GM12892 (cell line): ENCODE measurements around the gene LSM3.
A peak's percentile ranks its signal among the peaks of the same experiment; 100 is the strongest.

Source experiments
- DNase-seq: peaks from one replicate; pipeline ENCODE4 v3.0.0; 2011; ENCODE audit not compliant: insufficient read length
- FAIRE-seq: peaks from 2 replicates; lab custom pipeline; 2011; peaks lifted over from hg19 to GRCh38; lab: Jason Lieb, UNC
- POLR2A ChIP-seq: IDR thresholded peaks from 2 replicates; pipeline ENCODE4 v1.6.1; 2011; ENCODE audit warnings: low read depth, low read length, control low read depth
- POLR2AphosphoS5 ChIP-seq: IDR thresholded peaks from 2 replicates; pipeline ENCODE4 v1.6.1; 2011; ENCODE audit warnings: low read depth, low read length, control low read depth
- TAF1 ChIP-seq: IDR thresholded peaks from 2 replicates; pipeline ENCODE4 v1.6.1; 2011; ENCODE audit warnings: low read depth, mild to moderate bottlenecking, control low read depth, low read length, borderline replicate concordance

Gene LSM3

DNA sequence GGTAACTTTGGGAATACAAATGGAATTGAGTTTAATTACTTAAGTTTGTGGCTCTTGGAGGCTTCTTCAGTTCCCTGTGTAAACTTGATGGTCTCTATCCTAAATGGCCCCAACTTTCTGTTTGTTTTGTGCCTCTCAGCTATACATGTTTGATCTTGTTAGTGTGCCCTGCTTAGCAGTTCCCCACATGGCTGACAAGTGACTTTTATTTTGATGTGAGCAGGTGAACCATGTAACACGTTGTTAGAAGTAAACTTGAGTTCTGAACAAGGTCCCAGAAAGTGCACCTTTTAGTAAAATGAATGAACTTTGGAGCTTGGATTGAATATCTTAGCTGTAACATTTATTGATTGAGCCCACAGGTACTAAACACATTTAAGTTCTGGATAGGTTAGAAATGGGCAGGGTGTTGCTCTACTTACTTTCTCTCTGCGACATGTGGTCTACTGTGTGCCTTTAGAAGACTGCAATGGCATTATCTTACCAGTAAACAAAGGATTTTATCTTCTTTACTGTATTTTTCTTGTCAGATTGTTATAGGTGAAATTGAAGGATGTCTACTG, 4.5 kb downstream of the LSM3 start:
- no peak for TF ChIP-seq POLR2A
- no peak for TF ChIP-seq POLR2AphosphoS5
- TF ChIP-seq TAF1, result no peak
- no peak for FAIRE-seq
- no peak for DNase-seq

DNA sequence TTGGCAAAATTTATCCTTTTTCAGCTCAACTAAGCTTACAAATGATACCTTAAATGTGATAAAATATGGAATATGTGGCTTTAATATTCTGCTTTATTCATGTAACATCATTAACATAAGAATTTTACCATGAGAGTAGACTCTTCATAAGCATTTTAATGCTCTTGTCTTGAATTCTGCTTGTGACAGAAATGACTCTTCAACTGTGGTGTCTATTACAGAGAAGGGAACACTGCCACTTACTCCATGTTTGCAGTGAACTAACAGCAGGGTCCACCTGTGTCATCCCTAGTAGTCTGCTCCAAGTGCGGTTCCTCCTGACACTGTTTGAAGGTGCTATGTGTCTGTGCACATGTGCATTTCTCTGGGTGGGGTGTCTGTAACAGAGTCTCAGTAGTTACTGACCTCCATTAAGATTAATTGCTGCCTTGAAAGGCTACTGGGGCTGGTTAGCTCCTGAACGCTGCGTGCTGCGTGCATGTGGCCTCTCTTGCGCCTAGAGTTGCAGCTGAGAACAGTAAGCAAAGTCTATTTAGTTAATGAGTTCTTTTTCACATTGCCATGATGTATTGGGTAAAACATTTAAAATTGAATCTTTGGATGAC, 8.3 kb downstream of the LSM3 start:
- TF ChIP-seq POLR2AphosphoS5 (no peak), POLR2A (no peak), TAF1 (no peak)
- FAIRE-seq (no peak), DNase-seq (no peak)

GRCh38 chr3:14188041-14188754, 9.6 kb downstream of the LSM3 start:
- FAIRE-seq, result no peak
- no peak for TF ChIP-seq POLR2A
- TF ChIP-seq TAF1, result no peak
- no peak for TF ChIP-seq POLR2AphosphoS5
- no peak for DNase-seq

DNA sequence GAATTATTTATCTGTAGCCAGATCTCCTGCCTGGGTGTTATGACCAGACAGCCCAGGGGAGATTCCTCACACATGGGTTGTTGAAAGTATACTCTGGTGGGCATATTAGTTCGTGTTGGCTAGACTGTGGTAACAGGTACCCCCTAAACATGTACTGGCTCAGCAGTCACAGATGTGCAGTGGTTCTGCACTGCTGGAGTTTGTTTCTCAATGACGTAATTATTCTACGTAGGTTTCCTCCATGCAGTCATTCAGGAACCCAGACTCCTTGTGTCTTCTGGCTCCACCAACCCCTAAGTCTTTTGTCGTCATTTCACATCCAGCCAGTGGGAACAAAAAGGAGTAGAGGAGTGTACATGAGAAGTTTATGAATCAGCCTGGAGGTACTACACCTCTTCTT, 16.2 kb downstream of the LSM3 start:
- DNase-seq (no peak), FAIRE-seq (no peak)
- TF ChIP-seq POLR2A (no peak), TAF1 (no peak), POLR2AphosphoS5 (no peak)

DNA sequence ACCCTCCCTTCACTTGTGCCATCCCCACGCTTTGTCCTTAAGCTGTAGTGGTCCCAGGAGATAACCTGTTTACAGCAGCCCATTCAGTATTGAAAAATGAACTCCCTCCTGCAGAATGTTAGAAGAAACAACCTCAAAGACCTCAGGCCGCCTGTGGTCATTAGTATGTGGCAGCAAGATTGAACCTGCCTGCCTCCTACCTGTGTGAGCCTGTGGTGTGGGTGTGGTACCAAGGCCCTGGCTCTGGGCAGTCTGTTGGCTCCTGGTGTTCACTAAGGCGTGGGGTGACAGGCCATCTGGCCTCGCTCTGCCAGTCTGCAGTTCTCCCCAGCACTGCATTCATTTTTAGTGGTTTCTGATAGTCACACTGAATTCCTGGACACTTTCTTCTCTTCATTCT, 21.0 kb downstream of the LSM3 start:
- no peak for FAIRE-seq
- no peak for DNase-seq
- TF ChIP-seq POLR2AphosphoS5 (no peak), TAF1 (no peak), POLR2A (no peak)

GRCh38 chr3:14200276-14200675, 21.7 kb downstream of the LSM3 start:
- no peak for TF ChIP-seq POLR2A
- no peak for TF ChIP-seq POLR2AphosphoS5
- no peak for TF ChIP-seq TAF1

DNA sequence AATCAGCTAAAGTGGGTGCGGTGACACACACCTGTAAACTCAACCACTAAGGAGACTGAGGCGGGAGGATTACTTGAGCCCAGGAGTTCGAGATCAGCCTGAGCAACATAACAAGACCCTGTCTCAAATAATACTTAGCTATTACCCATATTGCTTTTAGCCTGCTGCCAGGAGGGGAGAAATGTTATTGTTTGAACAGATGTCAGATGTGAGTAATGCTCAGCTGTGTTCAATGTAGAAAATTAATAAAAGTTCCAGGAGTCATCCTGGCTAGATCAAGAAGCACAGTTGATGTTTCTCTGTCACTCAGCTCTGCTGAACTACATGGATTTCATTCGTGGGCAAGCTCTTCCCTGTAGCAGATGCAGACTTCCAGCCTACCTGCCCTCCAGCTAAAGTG, 22.2 kb downstream of the LSM3 start:
- DNase-seq, result no peak
- no peak for TF ChIP-seq POLR2AphosphoS5
- TF ChIP-seq TAF1, result no peak
- TF ChIP-seq POLR2A, result no peak
- no peak for FAIRE-seq

More at GRCh38 chr3:14200276-14200675, 21.7 kb downstream of the LSM3 start:
- no peak for DNase-seq
- FAIRE-seq, result no peak

DNA sequence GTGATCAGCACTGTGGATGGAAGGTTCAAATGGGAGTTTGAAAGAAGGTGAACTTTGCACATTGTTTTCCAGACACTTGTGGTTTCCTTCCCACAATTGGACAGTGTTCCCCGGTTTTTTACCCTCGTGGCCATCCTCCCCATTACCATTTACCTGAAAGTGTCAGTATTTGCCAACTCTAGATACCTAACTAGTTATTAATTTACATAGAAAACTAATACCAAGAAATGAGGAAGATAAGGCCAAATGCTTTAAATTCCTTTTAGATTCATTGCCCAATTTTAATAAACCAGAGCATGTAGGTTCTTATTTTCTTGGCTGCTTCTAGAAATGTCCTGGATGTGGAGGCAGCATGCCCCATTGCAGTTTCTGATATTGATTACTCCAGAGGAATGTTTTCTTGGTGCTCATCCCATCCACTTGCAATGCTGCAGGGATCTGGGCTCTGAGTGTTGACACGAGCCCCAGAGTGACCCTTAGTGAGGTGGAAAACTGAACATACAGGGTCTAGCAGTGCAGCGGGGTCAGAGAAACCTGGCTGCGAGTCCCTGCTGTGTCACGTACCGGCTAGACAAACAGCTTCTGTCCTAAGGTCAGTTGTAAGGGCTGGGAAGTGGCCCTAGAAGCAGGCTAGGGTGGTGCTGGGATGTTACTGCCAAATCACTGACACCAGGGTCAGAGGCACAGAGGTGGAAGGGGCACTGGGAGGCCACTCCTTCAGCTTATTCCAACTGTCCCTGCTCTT, 23.5 kb downstream of the LSM3 start:
- no peak for TF ChIP-seq POLR2A
- TF ChIP-seq POLR2AphosphoS5, result no peak
- TF ChIP-seq TAF1, result no peak
- no peak for DNase-seq
- no peak for FAIRE-seq

GRCh38 chr3:14202874-14203520, 24.4 kb downstream of the LSM3 start:
- DNase-seq (no peak), FAIRE-seq (no peak)
- TF ChIP-seq POLR2AphosphoS5 (no peak), POLR2A (no peak), TAF1 (no peak)

DNA sequence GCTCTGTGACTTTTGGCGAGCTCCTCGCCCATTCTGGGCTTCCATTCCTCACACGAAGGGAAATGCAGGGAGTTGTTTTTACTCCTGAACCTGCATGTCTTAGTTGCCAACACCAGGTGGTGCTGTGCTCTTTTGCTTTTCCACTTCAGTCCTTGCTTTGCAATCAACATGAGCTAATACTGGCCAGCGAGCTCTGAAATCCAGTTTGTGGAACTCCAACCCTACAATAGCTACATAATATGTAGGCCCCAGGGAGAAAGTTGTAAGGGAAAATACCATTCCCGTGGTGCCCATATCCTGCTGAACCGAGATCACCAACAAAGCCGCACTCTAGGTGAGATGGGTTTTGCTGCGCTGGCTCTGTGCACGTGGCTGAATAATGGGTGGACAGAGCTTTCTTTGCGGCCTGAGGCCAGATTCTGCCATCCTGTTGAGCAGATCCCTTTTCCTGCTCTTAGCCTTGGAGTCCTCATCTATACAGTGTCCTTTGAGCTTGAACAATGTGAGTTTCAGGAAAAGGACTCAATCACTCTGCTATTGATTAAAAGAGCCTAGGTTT, 25.0 kb downstream of the LSM3 start:
- FAIRE-seq (peak; percentile 68), DNase-seq (peak; percentile 42)
- TF ChIP-seq POLR2A (no peak), TAF1 (no peak), POLR2AphosphoS5 (no peak)
